WTC11 (cell line): ENCODE data around the gene TNRC6A. TPM values are rescaled to one million over a fixed set of nuclear protein-coding genes. Genes with fewer than 3 reads are reported as not detected.

Experiments
- ATAC-seq: fragments of 200-7000 bp; cut with Tn5 transposase; 2 replicates; pipeline ENCODE4 v1.10.0; 2021; ENCODE audit warnings: mild to moderate bottlenecking, moderate library complexity
- CTCF ChIA-PET: fragments of 300-600 bp; sonication (Branson Sonifier 250); formaldehyde crosslinking; loops from one replicate; lab custom pipeline; 2021; ENCODE audit warnings: antibody characterized with exemption; lab: Charles Lee
- POLR2A ChIA-PET: fragments of 350-600 bp; sonication (Branson Sonifier 250); formaldehyde crosslinking; loops from one replicate; lab custom pipeline; 2021; ENCODE audit warnings: antibody characterized with exemption; lab: Charles Lee
- DNase-seq: peaks from one replicate; pipeline ENCODE4 v3.0.0; 2021; ENCODE audit warnings: low spot score
- H3K27ac Mint-ChIP-seq: 2 replicates; pipeline ENCODE4 v1.8.0; 2021; ENCODE audit warnings: mixed read lengths
- H3K27me3 Mint-ChIP-seq: 2 replicates; pipeline ENCODE4 v1.8.0; 2021; ENCODE audit warnings: low read depth, mild to moderate bottlenecking, moderate library complexity, mixed read lengths
- H3K36me3 Mint-ChIP-seq: 2 replicates; pipeline ENCODE4 v1.8.0; 2021; ENCODE audit warnings: mixed read lengths
- H3K4me1 Mint-ChIP-seq: 2 replicates; pipeline ENCODE4 v1.8.0; 2022; ENCODE audit warnings: mixed read lengths
- H3K4me3 Mint-ChIP-seq: 2 replicates; pipeline ENCODE4 v1.8.0; 2021; ENCODE audit warnings: mild to moderate bottlenecking, moderate library complexity, mixed read lengths
- H3K9me3 Mint-ChIP-seq: 2 replicates; pipeline ENCODE4 v1.8.0; 2021; ENCODE audit warnings: mixed read lengths
- CBFB ChIP-seq: sonication (generic); formaldehyde crosslinking; IDR thresholded peaks from 2 replicates; pipeline ENCODE4 v1.8.1; 2022; ENCODE audit warnings: mild to moderate bottlenecking, low read depth, missing genetic modification reagents
- CDX4 ChIP-seq: fragments of 250-450 bp; sonication (Bioruptor Pico); IDR thresholded peaks from 2 replicates; pipeline ENCODE4 v1.9.0; 2021; ENCODE audit warnings: moderate library complexity, mild to moderate bottlenecking, inconsistent platforms, borderline replicate concordance
- ESRRA ChIP-seq: sonication (generic); formaldehyde crosslinking; IDR thresholded peaks from 2 replicates; pipeline ENCODE4 v1.8.1; 2022; ENCODE audit warnings: mild to moderate bottlenecking, missing genetic modification reagents, borderline replicate concordance
- FOXP1 ChIP-seq: sonication (generic); formaldehyde crosslinking; IDR thresholded peaks from 2 replicates; pipeline ENCODE4 v1.8.0; 2022; ENCODE audit warnings: missing genetic modification reagents, mild to moderate bottlenecking, moderate library complexity, borderline replicate concordance
- GTF2I ChIP-seq: fragments of 250-450 bp; sonication (Bioruptor Pico); conservative IDR thresholded peaks from 2 replicates; pipeline ENCODE4 v1.4.0; 2021; ENCODE audit warnings: mild to moderate bottlenecking
- HMGA2 ChIP-seq: fragments of 250-450 bp; sonication (Bioruptor Pico); IDR thresholded peaks from 2 replicates; pipeline ENCODE4 v1.4.0; 2021; ENCODE audit warnings: mild to moderate bottlenecking, moderate library complexity
- IRF2 ChIP-seq: sonication (generic); formaldehyde crosslinking; IDR thresholded peaks from 2 replicates; pipeline ENCODE4 v1.8.0; 2022; ENCODE audit warnings: low read depth, missing genetic modification reagents, borderline replicate concordance
- JUN ChIP-seq: sonication (generic); formaldehyde crosslinking; IDR thresholded peaks from 2 replicates; pipeline ENCODE4 v1.8.0; 2023; ENCODE audit warnings: mild to moderate bottlenecking, missing genetic modification reagents
- NFYB ChIP-seq: sonication (generic); formaldehyde crosslinking; conservative IDR thresholded peaks from 2 replicates; pipeline ENCODE4 v1.8.0; 2022; ENCODE audit warnings: low read depth, missing genetic modification reagents
- NR1H2 ChIP-seq: sonication (generic); formaldehyde crosslinking; IDR thresholded peaks from 2 replicates; pipeline ENCODE4 v1.9.0; 2021; ENCODE audit warnings: mild to moderate bottlenecking, moderate library complexity, missing genetic modification reagents
- NR3C1 ChIP-seq: sonication (generic); formaldehyde crosslinking; conservative IDR thresholded peaks from 2 replicates; pipeline ENCODE4 v1.8.1; 2023; ENCODE audit warnings: low read depth, mild to moderate bottlenecking, missing genetic modification reagents
- RELA ChIP-seq: sonication (generic); formaldehyde crosslinking; IDR thresholded peaks from 2 replicates; pipeline ENCODE4 v1.8.1; 2022; ENCODE audit warnings: missing genetic modification reagents, mild to moderate bottlenecking, borderline replicate concordance
- SMAD4 ChIP-seq: sonication (generic); formaldehyde crosslinking; IDR thresholded peaks from 2 replicates; pipeline ENCODE4 v1.8.0; 2022; ENCODE audit warnings: mild to moderate bottlenecking, missing genetic modification reagents
- TEAD1 ChIP-seq: sonication (generic); formaldehyde crosslinking; IDR thresholded peaks from 2 replicates; pipeline ENCODE4 v1.8.0; 2022; ENCODE audit warnings: mild to moderate bottlenecking, missing genetic modification reagents
- USF1 ChIP-seq: sonication (generic); formaldehyde crosslinking; IDR thresholded peaks from 2 replicates; pipeline ENCODE4 v1.8.0; 2022; ENCODE audit warnings: mild to moderate bottlenecking, missing genetic modification reagents
- ZBTB21 ChIP-seq: sonication (generic); formaldehyde crosslinking; IDR thresholded peaks from 2 replicates; pipeline ENCODE4 v1.8.1; 2023; ENCODE audit warnings: mild to moderate bottlenecking, missing genetic modification reagents, borderline replicate concordance
- ZNF121 ChIP-seq: sonication (generic); formaldehyde crosslinking; IDR thresholded peaks from 2 replicates; pipeline ENCODE4 v1.8.0; 2023; ENCODE audit warnings: missing genetic modification reagents
- ZNF317 ChIP-seq: sonication (generic); formaldehyde crosslinking; IDR thresholded peaks from 2 replicates; pipeline ENCODE4 v1.8.1; 2023; ENCODE audit warnings: low read depth, mild to moderate bottlenecking, moderate library complexity, missing genetic modification reagents, borderline replicate concordance
- total RNA-seq: library from RNA; stranded (reverse); gene quantifications from 3 replicates; pipeline ENCODE4 v1.2.3, GENCODE V29; 2021
- TF ChIP-seq, protein P1 (sequence below): sonication (generic); formaldehyde crosslinking; IDR thresholded peaks from 2 replicates; pipeline ENCODE4 v1.8.0; 2022; ENCODE audit warnings: mild to moderate bottlenecking, missing genetic modification reagents
- TF ChIP-seq, protein P2 (sequence below): sonication (generic); formaldehyde crosslinking; IDR thresholded peaks from 2 replicates; pipeline ENCODE4 v1.8.1; 2022; ENCODE audit warnings: mild to moderate bottlenecking, missing genetic modification reagents, moderate library complexity, borderline replicate concordance

TNRC6A gene
- total RNA-seq, 1 experiment from 2014 or later, result 86.3 TPM

- TF ChIP-seq ZNF317, result no peak
- TF ChIP-seq JUN (CRISPR knock-in tag), result no peak
Observed at GRCh38 chr16:24723663-24724062, 5.8 kb upstream of the TNRC6A start (continued).

DNA sequence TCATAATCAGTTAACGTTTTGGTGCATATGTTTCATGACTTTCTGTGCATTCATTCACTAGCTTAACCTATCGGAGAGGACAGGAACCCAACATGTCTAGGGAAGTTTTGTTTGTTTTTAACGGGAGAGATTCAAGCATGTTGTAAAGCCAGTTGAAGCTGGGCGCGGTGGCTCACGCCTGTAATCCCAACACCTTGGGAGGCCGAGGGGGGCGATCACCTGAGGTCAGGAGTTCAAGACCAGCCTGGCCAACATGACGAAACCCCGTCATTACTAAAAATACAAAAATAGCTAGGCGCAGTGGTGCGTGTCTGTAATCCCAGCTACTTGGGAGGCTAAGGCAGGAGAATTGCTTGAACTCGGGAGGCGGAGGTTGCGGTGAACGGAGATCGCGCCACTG is 1.4 kb upstream of the TNRC6A start:
- Mint-ChIP-seq H3K36me3 (peaks cover 20% of the 10 kb centered on the region), H3K27me3 (no peaks in the 10 kb centered on the region), H3K9me3 (no peaks in the 10 kb centered on the region), H3K27ac (no peak overlapping the region), H3K4me3 (peak overlapping the region; percentile 7), H3K4me1 (peaks cover 31% of the 10 kb centered on the region)
- no peak for ATAC-seq
- CTCF ChIA-PET, result interaction anchor here (1.3 kb wide), 1 partner anchor 27 kb away, joined by 3 read pairs; no protein-coding TSS in a partner anchor
- POLR2A ChIA-PET, result interaction anchor here (0.8 kb wide), 1 partner anchor 185 kb away, joined by 4 read pairs; no protein-coding TSS in a partner anchor
- no peak for DNase-seq
- TF ChIP-seq ESRRA (CRISPR knock-in tag) (no peak), CBFB (CRISPR knock-in tag) (no peak), NR1H2 (CRISPR knock-in tag) (no peak), NR3C1 (CRISPR knock-in tag) (no peak), RELA (CRISPR knock-in tag) (no peak), SMAD4 (no peak), IRF2 (no peak), CDX4 (CRISPR knock-in tag) (no peak), USF1 (CRISPR knock-in tag) (no peak), HMGA2 (CRISPR knock-in tag) (no peak), ZBTB21 (CRISPR knock-in tag) (no peak), ZNF121 (CRISPR knock-in tag) (no peak), FOXP1 (CRISPR knock-in tag) (no peak)
- TF ChIP-seq, protein P1, sequence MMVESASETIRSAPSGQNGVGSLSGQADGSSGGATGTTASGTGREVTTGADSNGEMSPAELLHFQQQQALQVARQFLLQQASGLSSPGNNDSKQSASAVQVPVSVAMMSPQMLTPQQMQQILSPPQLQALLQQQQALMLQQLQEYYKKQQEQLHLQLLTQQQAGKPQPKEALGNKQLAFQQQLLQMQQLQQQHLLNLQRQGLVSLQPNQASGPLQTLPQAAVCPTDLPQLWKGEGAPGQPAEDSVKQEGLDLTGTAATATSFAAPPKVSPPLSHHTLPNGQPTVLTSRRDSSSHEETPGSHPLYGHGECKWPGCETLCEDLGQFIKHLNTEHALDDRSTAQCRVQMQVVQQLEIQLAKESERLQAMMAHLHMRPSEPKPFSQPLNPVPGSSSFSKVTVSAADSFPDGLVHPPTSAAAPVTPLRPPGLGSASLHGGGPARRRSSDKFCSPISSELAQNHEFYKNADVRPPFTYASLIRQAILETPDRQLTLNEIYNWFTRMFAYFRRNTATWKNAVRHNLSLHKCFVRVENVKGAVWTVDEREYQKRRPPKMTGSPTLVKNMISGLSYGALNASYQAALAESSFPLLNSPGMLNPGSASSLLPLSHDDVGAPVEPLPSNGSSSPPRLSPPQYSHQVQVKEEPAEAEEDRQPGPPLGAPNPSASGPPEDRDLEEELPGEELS, result no peak
- TF ChIP-seq, protein P2, sequence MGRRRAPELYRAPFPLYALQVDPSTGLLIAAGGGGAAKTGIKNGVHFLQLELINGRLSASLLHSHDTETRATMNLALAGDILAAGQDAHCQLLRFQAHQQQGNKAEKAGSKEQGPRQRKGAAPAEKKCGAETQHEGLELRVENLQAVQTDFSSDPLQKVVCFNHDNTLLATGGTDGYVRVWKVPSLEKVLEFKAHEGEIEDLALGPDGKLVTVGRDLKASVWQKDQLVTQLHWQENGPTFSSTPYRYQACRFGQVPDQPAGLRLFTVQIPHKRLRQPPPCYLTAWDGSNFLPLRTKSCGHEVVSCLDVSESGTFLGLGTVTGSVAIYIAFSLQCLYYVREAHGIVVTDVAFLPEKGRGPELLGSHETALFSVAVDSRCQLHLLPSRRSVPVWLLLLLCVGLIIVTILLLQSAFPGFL (CRISPR knock-in tag), result no peak

GRCh38 chr16:24728891-24729242 is 584 bp upstream of the TNRC6A start:
- no peaks in the 10 kb centered on the region for H3K9me3 Mint-ChIP-seq
- peaks cover 28% of the 10 kb centered on the region for H3K36me3 Mint-ChIP-seq
- TF ChIP-seq NFYB (CRISPR knock-in tag) (no peak), TEAD1 (CRISPR knock-in tag) (no peak), GTF2I (CRISPR knock-in tag) (no peak)
- TF ChIP-seq, protein P1, result no peak
- peak overlapping the region; percentile 91 for H3K27ac Mint-ChIP-seq
- ATAC-seq, result peak; percentile 6; the same call in 1 of the 2 replicates
- POLR2A ChIA-PET, result no interaction called here
- peak overlapping the region; percentile 89 for H3K4me3 Mint-ChIP-seq
- DNase-seq, result no peak
- H3K4me1 Mint-ChIP-seq, result peaks cover 39% of the 10 kb centered on the region
- CTCF ChIA-PET, result no interaction called here
- no peaks in the 10 kb centered on the region for H3K27me3 Mint-ChIP-seq
